HEK293 (cell line): ENCODE results near the gene AK8.

Source experiments
- CTCF ChIA-PET: fragments of 350-600 bp; formaldehyde crosslinking; extraction: SDS; loops from one replicate; lab custom pipeline; 2021; ENCODE audit warnings: antibody characterized with exemption; lab: Yijun Ruan, JAX
- POLR2A ChIA-PET: fragments of 300-600 bp; formaldehyde crosslinking; extraction: SDS; loops from one replicate; lab custom pipeline; 2020; ENCODE audit warnings: antibody characterized with exemption, inconsistent platforms; lab: Yijun Ruan, JAX
- H3K27ac ChIP-seq: fragments of 200-500 bp; sonication (Bioruptor generic); 2 replicates; pipeline ENCODE4 v1.5.1; 2014; ENCODE audit warnings: low read depth, low read length, control low read depth, inconsistent platforms; ENCODE audit errors: extremely low read depth
- H3K36me3 ChIP-seq, 2 experiments: fragments of 200-500 bp in 1 of 2; sonication (Bioruptor generic) in 1 of 2; 1 replicate in 1 of 2; 2 replicates in 1 of 2; pipeline ENCODE4 v1.5.1; 2014 to 2017; ENCODE audit warnings: inconsistent platforms in 2 of 2, low read length in 2 of 2; ENCODE audit not compliant: control insufficient read depth in 2 of 2, insufficient read depth in 1 of 2
- H3K4me1 ChIP-seq: fragments of 200-500 bp; sonication (Bioruptor generic); 2 replicates; pipeline ENCODE4 v1.5.1; 2014; ENCODE audit warnings: mild to moderate bottlenecking, low read length, inconsistent platforms; ENCODE audit not compliant: control insufficient read depth, insufficient read depth
- H3K4me3 ChIP-seq: 2 replicates; pipeline ENCODE4 v1.5.1; 2011; ENCODE audit warnings: low read depth, mild to moderate bottlenecking, control low read depth, low read length, moderate library complexity
- H3K9me3 ChIP-seq: fragments of 200-500 bp; sonication (Bioruptor generic); 2 replicates; pipeline ENCODE4 v1.5.1; 2014; ENCODE audit warnings: low read depth, low read length, inconsistent platforms; ENCODE audit not compliant: control insufficient read depth, insufficient read depth
- BCL11A ChIP-seq: fragments of 450-650 bp; formaldehyde crosslinking; IDR thresholded peaks from 2 replicates; pipeline ENCODE4 v1.5.1; 2016; ENCODE audit warnings: low read depth, missing biosample characterization, missing genetic modification characterization
- GLI2 ChIP-seq: fragments of 450-650 bp; formaldehyde crosslinking; IDR thresholded peaks from 2 replicates; pipeline ENCODE4; 2017; ENCODE audit warnings: missing biosample characterization, missing genetic modification characterization, low read depth, borderline replicate concordance
- HIC1 ChIP-seq: fragments of 450-650 bp; formaldehyde crosslinking; IDR thresholded peaks from 2 replicates; pipeline ENCODE4 v1.5.1; 2016; ENCODE audit warnings: missing biosample characterization, missing genetic modification characterization
- HOXC10 ChIP-seq: sonication (generic); formaldehyde crosslinking; IDR thresholded peaks from 2 replicates; pipeline ENCODE4 v1.8.1; 2023; ENCODE audit warnings: mild to moderate bottlenecking, missing genetic modification reagents
- KLF17 ChIP-seq: fragments of 450-650 bp; formaldehyde crosslinking; IDR thresholded peaks from 2 replicates; pipeline ENCODE4 v1.5.1; 2016; ENCODE audit warnings: missing biosample characterization, missing genetic modification characterization
- PBX3 ChIP-seq: sonication (generic); formaldehyde crosslinking; IDR thresholded peaks from 2 replicates; pipeline ENCODE4 v1.8.1; 2022; ENCODE audit warnings: mild to moderate bottlenecking, moderate library complexity, missing genetic modification reagents
- RBAK ChIP-seq: fragments of 450-650 bp; formaldehyde crosslinking; IDR thresholded peaks from 2 replicates; pipeline ENCODE4 v1.5.1; 2016; ENCODE audit warnings: missing biosample characterization, missing genetic modification characterization
- SP2 ChIP-seq: fragments of 450-650 bp; formaldehyde crosslinking; IDR thresholded peaks from 2 replicates; pipeline ENCODE4 v1.5.1; 2016; ENCODE audit warnings: missing biosample characterization, missing genetic modification characterization
- ZNF16 ChIP-seq: fragments of 450-650 bp; formaldehyde crosslinking; IDR thresholded peaks from 2 replicates; pipeline ENCODE4 v1.5.1; 2016; ENCODE audit warnings: low read depth, missing biosample characterization, missing genetic modification characterization
- ZNF174 ChIP-seq: fragments of 450-650 bp; formaldehyde crosslinking; IDR thresholded peaks from 2 replicates; pipeline ENCODE4 v1.5.0; 2017; ENCODE audit warnings: missing biosample characterization, mild to moderate bottlenecking, missing genetic modification characterization
- ZNF184 ChIP-seq: fragments of 450-650 bp; IDR thresholded peaks from 2 replicates; pipeline ENCODE4 v1.5.1; 2018; ENCODE audit warnings: missing biosample characterization, mild to moderate bottlenecking, missing genetic modification characterization
- ZNF2 ChIP-seq: fragments of 450-650 bp; formaldehyde crosslinking; IDR thresholded peaks from 2 replicates; pipeline ENCODE4 v1.5.1; 2016; ENCODE audit warnings: missing biosample characterization, missing genetic modification characterization
- ZNF221 ChIP-seq: fragments of 450-650 bp; formaldehyde crosslinking; IDR thresholded peaks from 2 replicates; pipeline ENCODE4 v1.5.1; 2017; ENCODE audit warnings: missing biosample characterization, missing genetic modification characterization, borderline replicate concordance
- ZNF23 ChIP-seq: fragments of 450-650 bp; formaldehyde crosslinking; IDR thresholded peaks from 2 replicates; pipeline ENCODE4 v1.5.1; 2016; ENCODE audit warnings: missing biosample characterization, missing genetic modification characterization, borderline replicate concordance
- ZNF266 ChIP-seq: fragments of 450-650 bp; formaldehyde crosslinking; IDR thresholded peaks from 2 replicates; pipeline ENCODE4 v1.5.1; 2016; ENCODE audit warnings: missing biosample characterization, missing genetic modification characterization, low read depth
- ZNF280D ChIP-seq: fragments of 450-650 bp; formaldehyde crosslinking; IDR thresholded peaks from 2 replicates; pipeline ENCODE4 v1.5.1; 2016; ENCODE audit warnings: missing biosample characterization, missing genetic modification characterization
- ZNF302 ChIP-seq: fragments of 450-650 bp; formaldehyde crosslinking; IDR thresholded peaks from 2 replicates; pipeline ENCODE4 v1.5.1; 2016; ENCODE audit warnings: missing biosample characterization, missing genetic modification characterization, low read depth
- ZNF324 ChIP-seq: fragments of 450-650 bp; formaldehyde crosslinking; IDR thresholded peaks from 2 replicates; pipeline ENCODE4 v1.5.1; 2016; ENCODE audit warnings: missing biosample characterization, missing genetic modification characterization
- ZNF621 ChIP-seq: fragments of 450-650 bp; formaldehyde crosslinking; IDR thresholded peaks from 2 replicates; pipeline ENCODE4 v1.5.1; 2017; ENCODE audit warnings: missing biosample characterization, missing genetic modification characterization
- ZNF629 ChIP-seq: fragments of 450-650 bp; formaldehyde crosslinking; IDR thresholded peaks from 2 replicates; pipeline ENCODE4 v1.5.1; 2017; ENCODE audit warnings: missing biosample characterization, missing genetic modification characterization
- ZNF701 ChIP-seq: fragments of 450-650 bp; formaldehyde crosslinking; IDR thresholded peaks from 2 replicates; pipeline ENCODE4 v1.5.1; 2016; ENCODE audit warnings: missing biosample characterization, missing genetic modification characterization
- ZNF768 ChIP-seq: fragments of 450-650 bp; formaldehyde crosslinking; IDR thresholded peaks from 2 replicates; pipeline ENCODE4 v1.5.1; 2018; ENCODE audit warnings: missing biosample characterization, mild to moderate bottlenecking, missing genetic modification characterization
- ZNF776 ChIP-seq: fragments of 450-650 bp; formaldehyde crosslinking; IDR thresholded peaks from 2 replicates; pipeline ENCODE4 v1.5.0; 2017; ENCODE audit warnings: missing biosample characterization, missing genetic modification characterization, borderline replicate concordance
- ZNF843 ChIP-seq: fragments of 450-650 bp; formaldehyde crosslinking; IDR thresholded peaks from 2 replicates; pipeline ENCODE4 v1.5.1; 2016; ENCODE audit warnings: missing biosample characterization, missing genetic modification characterization
- ZSCAN4 ChIP-seq: fragments of 450-650 bp; formaldehyde crosslinking; IDR thresholded peaks from 2 replicates; pipeline ENCODE4 v1.5.1; 2017; ENCODE audit warnings: missing biosample characterization, missing genetic modification characterization
- ZSCAN5A ChIP-seq: fragments of 450-650 bp; formaldehyde crosslinking; IDR thresholded peaks from 2 replicates; pipeline ENCODE4 v1.5.1; 2016; ENCODE audit warnings: missing biosample characterization, missing genetic modification characterization

AK8 gene

GRCh38 chr9:132912131-132912530, 34.0 kb upstream of the AK8 start (continued):
- TF ChIP-seq HIC1 (tag by site-specific recombination) (no peak), SP2 (tag by site-specific recombination) (no peak), ZNF16 (tag by site-specific recombination) (no peak), PBX3 (CRISPR knock-in tag) (no peak), ZNF280D (tag by site-specific recombination) (no peak), ZNF23 (no peak)

- CTCF ChIA-PET = interaction anchor here (1.0 to 16.4 kb wide), 6 partner anchors 8 to 112 kb away, joined by 3 to 160 read pairs (median 4); no protein-coding TSS in a partner anchor
- no peaks in the 10 kb centered on the region for H3K4me1 ChIP-seq
- H3K36me3 ChIP-seq = peaks cover 12 to 70% of the 10 kb centered on the region in 2 experiments
- H3K27ac ChIP-seq = no peak overlapping the region
- TF ChIP-seq ZNF184 (tag by site-specific recombination) (no peak), ZSCAN4 (no peak), ZNF324 (tag by site-specific recombination) (no peak), ZNF2 (tag by site-specific recombination) (no peak), GLI2 (tag by site-specific recombination) (no peak), ZNF768 (tag by site-specific recombination) (no peak), ZNF701 (tag by site-specific recombination) (no peak), ZNF221 (tag by site-specific recombination) (no peak), ZSCAN5A (tag by site-specific recombination) (no peak), KLF17 (tag by site-specific recombination) (no peak), ZNF266 (tag by site-specific recombination) (no peak), ZNF776 (tag by site-specific recombination) (no peak), ZNF629 (tag by site-specific recombination) (no peak), ZNF302 (no peak), ZNF621 (tag by site-specific recombination) (no peak), HOXC10 (no peak), ZNF174 (no peak), RBAK (tag by site-specific recombination) (no peak), ZNF843 (tag by site-specific recombination) (no peak), BCL11A (tag by site-specific recombination) (no peak)
- POLR2A ChIA-PET = no interaction called here
- H3K4me3 ChIP-seq = no peak overlapping the region
- no peaks in the 10 kb centered on the region for H3K9me3 ChIP-seq
Measured at GRCh38 chr9:132910376-132910775, 32.3 kb upstream of the AK8 start.
